HepG2 (cell line): ENCODE results near the gene B4GALT3. TPM values are rescaled to one million over a fixed set of nuclear protein-coding genes. Genes with fewer than 3 reads are reported as not detected.
A peak's percentile ranks its signal among the peaks of the same experiment; 100 is the strongest.

Experiments used
- CREM ChIP-seq, 2 experiments: sonication (generic) in 1 of 2; formaldehyde crosslinking in 1 of 2; IDR thresholded peaks; 2 replicates each; pipeline versions ENCODE4 v1.4.0 to v1.6.1; 2016 to 2020; ENCODE audit warnings: antibody characterized with exemption in 1 of 2, mild to moderate bottlenecking in 1 of 2, missing genetic modification reagents in 1 of 2
- ESRRA ChIP-seq: sonication (generic); formaldehyde crosslinking; IDR thresholded peaks from 2 replicates; pipeline ENCODE4 v1.5.1; 2020; ENCODE audit warnings: mild to moderate bottlenecking, low read depth, missing genetic modification reagents
- HDAC2 ChIP-seq: sonication (generic); formaldehyde crosslinking; IDR thresholded peaks from 2 replicates; pipeline ENCODE4 v1.4.0; 2020; ENCODE audit warnings: missing genetic modification reagents
- HOXA5 ChIP-seq: sonication (generic); formaldehyde crosslinking; IDR thresholded peaks from 2 replicates; pipeline ENCODE4 v1.4.0; 2020; ENCODE audit warnings: missing genetic modification reagents
- KAT2B ChIP-seq: fragments of 150-350 bp; IDR thresholded peaks from 2 replicates; pipeline ENCODE4 v1.6.1; 2014; ENCODE audit warnings: low read depth, low read length, borderline replicate concordance
- KAT7 ChIP-seq: IDR thresholded peaks from 2 replicates; pipeline ENCODE4 v1.6.1; 2018; ENCODE audit warnings: borderline replicate concordance, missing compliant biosample characterization
- NKX3-1 ChIP-seq: sonication (generic); formaldehyde crosslinking; IDR thresholded peaks from 2 replicates; pipeline ENCODE4 v1.5.0; 2020; ENCODE audit warnings: missing genetic modification reagents
- NONO ChIP-seq, 2 experiments: fragments of 450-650 bp in 1 of 2; sonication (generic) in 1 of 2; formaldehyde crosslinking in 1 of 2; IDR thresholded peaks in 1 of 2; conservative IDR thresholded peaks in 1 of 2; 2 replicates each; pipeline versions ENCODE4 v1.6.1 to v1.8.0; 2017 to 2022; ENCODE audit warnings: mild to moderate bottlenecking in 1 of 2, missing genetic modification reagents in 1 of 2, moderate library complexity in 1 of 2
- NR2C2 ChIP-seq: sonication (generic); formaldehyde crosslinking; IDR thresholded peaks from 2 replicates; pipeline ENCODE4 v1.4.0; 2020; ENCODE audit warnings: missing genetic modification reagents, mild to moderate bottlenecking, moderate library complexity, borderline replicate concordance
- PLSCR1 ChIP-seq: sonication (generic); formaldehyde crosslinking; IDR thresholded peaks from 2 replicates; pipeline ENCODE4 v1.5.0; 2020; ENCODE audit warnings: missing genetic modification reagents, mild to moderate bottlenecking, borderline replicate concordance
- POLR2G ChIP-seq: fragments of 200-400 bp; formaldehyde crosslinking; IDR thresholded peaks from 2 replicates; pipeline ENCODE4 v1.6.1; 2018; ENCODE audit warnings: mild to moderate bottlenecking, low read depth, low read length, moderate library complexity
- SCMH1 ChIP-seq: sonication (generic); formaldehyde crosslinking; IDR thresholded peaks from 2 replicates; pipeline ENCODE4 v1.9.0; 2021; ENCODE audit warnings: missing genetic modification reagents, mild to moderate bottlenecking, borderline replicate concordance
- TCF7 ChIP-seq: sonication (generic); IDR thresholded peaks from 2 replicates; pipeline ENCODE4 v1.6.1; 2016; ENCODE audit warnings: antibody characterized with exemption, low read depth
- TEAD2 ChIP-seq: sonication (generic); formaldehyde crosslinking; IDR thresholded peaks from 2 replicates; pipeline ENCODE4 v1.9.0; 2021; ENCODE audit warnings: missing genetic modification reagents
- USF2 ChIP-seq, 2 experiments: sonication (generic) in 1 of 2; formaldehyde crosslinking in 1 of 2; IDR thresholded peaks; 2 replicates each; pipeline versions ENCODE4 v1.5.1 to v1.6.1; 2011 to 2020; ENCODE audit warnings: borderline replicate concordance in 1 of 2, low read depth in 1 of 2, low read length in 1 of 2, mild to moderate bottlenecking in 1 of 2, missing genetic modification reagents in 1 of 2, moderate library complexity in 1 of 2
- ZFX ChIP-seq: sonication (generic); formaldehyde crosslinking; IDR thresholded peaks from 2 replicates; pipeline ENCODE4 v1.4.0; 2020; ENCODE audit warnings: mild to moderate bottlenecking, low read depth, missing genetic modification reagents, moderate library complexity
- ZNF275 ChIP-seq: sonication (generic); formaldehyde crosslinking; IDR thresholded peaks from 2 replicates; pipeline ENCODE4 v1.8.0; 2022; ENCODE audit warnings: missing genetic modification reagents, mild to moderate bottlenecking, inconsistent platforms, borderline replicate concordance
- ZNF44 ChIP-seq: sonication (generic); formaldehyde crosslinking; IDR thresholded peaks from 2 replicates; pipeline ENCODE4 v1.5.1; 2020; ENCODE audit warnings: mild to moderate bottlenecking, missing genetic modification reagents
- ZNF589 ChIP-seq: sonication (generic); formaldehyde crosslinking; conservative IDR thresholded peaks from 2 replicates; pipeline ENCODE4 v1.8.0; 2022; ENCODE audit warnings: mild to moderate bottlenecking, moderate library complexity, missing genetic modification reagents
- ZNF747 ChIP-seq: sonication (generic); formaldehyde crosslinking; IDR thresholded peaks from 2 replicates; pipeline ENCODE4 v1.8.1; 2023; ENCODE audit warnings: missing genetic modification reagents, mild to moderate bottlenecking, borderline replicate concordance
- ZNF75D ChIP-seq: sonication (generic); formaldehyde crosslinking; IDR thresholded peaks from 2 replicates; pipeline ENCODE4 v1.8.1; 2023; ENCODE audit warnings: missing genetic modification reagents, mild to moderate bottlenecking, borderline replicate concordance
- ZNF781 ChIP-seq: sonication (generic); formaldehyde crosslinking; IDR thresholded peaks from 2 replicates; pipeline ENCODE4 v1.5.1; 2020; ENCODE audit warnings: borderline replicate concordance, mild to moderate bottlenecking, missing genetic modification reagents; ENCODE audit errors: not compliant biosample characterization
- ZNF792 ChIP-seq: IDR thresholded peaks from 2 replicates; pipeline ENCODE4 v1.6.1; 2016
- ZNF841 ChIP-seq: sonication (generic); formaldehyde crosslinking; IDR thresholded peaks from 2 replicates; pipeline ENCODE4 v1.8.1; 2023; ENCODE audit warnings: missing genetic modification reagents, borderline replicate concordance
- polyA plus RNA-seq, 8 experiments: library from polyadenylated mRNA; depleted of rRNA in 3 of 8; stranded (reverse) in 7 of 8; unstranded in 1 of 8; fragments of >200 nt; fragmentation: Illumina TruSeq in 4 of 8; extraction: Trizol in 4 of 8; gene quantifications; 2 replicates each; pipeline versions ENCODE4 v1.2.1 to v1.2.3, GENCODE V29; 2011 to 2016; ENCODE audit warnings: low read depth in 4 of 8, missing spikeins in 1 of 8, mixed read lengths in 1 of 8; ENCODE audit not compliant: insufficient read depth in 1 of 8
- total RNA-seq, 5 experiments: library from RNA; depleted of rRNA; stranded (reverse); fragments of >200 nt; fragmentation: Illumina TruSeq; extraction: Trizol; gene quantifications; 2 replicates each; pipeline ENCODE4 v1.2.3, GENCODE V29; 2016; ENCODE audit warnings: low read depth in 1 of 5

Gene B4GALT3
- total and polyA plus RNA-seq, 2 of the 13 experiments (the other 11 are each of a cell fraction or from before 2014, with no cell fraction given) = 35.6 to 40.4 TPM

- TF ChIP-seq POLR2G (peak; percentile 79), CREM (IDR thresholded peaks at IDR 0.05) (peak; percentile 67; the same call in 1 of the 2 replicates), CREM (CRISPR knock-in tag; IDR thresholded peaks at IDR 0.05) (no peak), NKX3-1 (CRISPR knock-in tag) (no peak), KAT2B (no peak), SCMH1 (CRISPR knock-in tag) (no peak), ZNF44 (CRISPR knock-in tag) (no peak), NR2C2 (CRISPR knock-in tag) (peak; percentile 71), ZNF747 (CRISPR knock-in tag) (0 out of 2 replicates have a peak, but pooled peaks have one; percentile 18), ZNF275 (no peak), TCF7 (no peak; the same call in 1 of the 2 replicates), ZNF75D (CRISPR knock-in tag) (no peak), TEAD2 (CRISPR knock-in tag) (no peak), KAT7 (CRISPR knock-in tag) (peak; percentile 31; the same call in 1 of the 2 replicates), HOXA5 (0 out of 2 replicates have a peak, but pooled peaks have one; percentile 20), ZNF781 (no peak), PLSCR1 (CRISPR knock-in tag) (no peak), ZNF792 (CRISPR knock-in tag) (peak; percentile 46), ZNF589 (CRISPR knock-in tag) (0 out of 2 replicates have a peak, but pooled peaks have one; percentile 16), ESRRA (CRISPR knock-in tag) (0 out of 2 replicates have a peak, but pooled peaks have one; percentile 26), ZFX (CRISPR knock-in tag) (peak; percentile 77), USF2 (IDR thresholded peaks at IDR 0.05; ENCODE audit: low read depth, low read length) (no peak), USF2 (CRISPR knock-in tag; IDR thresholded peaks at IDR 0.05; ENCODE audit: borderline replicate concordance) (no peak), NONO (IDR thresholded peaks at IDR 0.05) (no peak), NONO (CRISPR knock-in tag; conservative IDR thresholded peaks at IDR 0.05) (no peak; the same call in 1 of the 2 replicates), HDAC2 (CRISPR knock-in tag) (0 out of 2 replicates have a peak, but pooled peaks have one; percentile 26), ZNF841 (CRISPR knock-in tag) (no peak)
Observed at GRCh38 chr1:161225534-161226319, 48.4 kb upstream of the B4GALT3 start, which contains the start of gene TOMM40L (continued).
